SK-N-SH treated with all-trans-retinoic acid at 6 μM for 48 hours (cell line): ENCODE data around the gene DUSP2.

Source experiments
- ARNTL ChIP-seq: fragments of 450-650 bp; formaldehyde crosslinking; IDR thresholded peaks from 2 replicates; pipeline ENCODE4 v1.5.0; 2020; ENCODE audit warnings: low read depth, mild to moderate bottlenecking, moderate library complexity, borderline replicate concordance
- BACH2 ChIP-seq: fragments of 250-450 bp; sonication (Bioruptor Pico); IDR thresholded peaks from 2 replicates; pipeline ENCODE4 v1.9.0; 2021; ENCODE audit warnings: mild to moderate bottlenecking, borderline replicate concordance
- ESRRG ChIP-seq: fragments of 250-450 bp; sonication (Bioruptor Pico); IDR thresholded peaks from 2 replicates; pipeline ENCODE4 v1.6.1; 2021; ENCODE audit warnings: mild to moderate bottlenecking
- GLIS3 ChIP-seq: fragments of 250-450 bp; sonication (Bioruptor Pico); IDR thresholded peaks from 2 replicates; pipeline ENCODE4 v1.5.0; 2020; ENCODE audit warnings: mild to moderate bottlenecking, moderate library complexity
- OSR1 ChIP-seq: fragments of 250-450 bp; sonication (Bioruptor Pico); IDR thresholded peaks from 2 replicates; pipeline ENCODE4 v1.8.0; 2022; ENCODE audit warnings: moderate library complexity, mild to moderate bottlenecking, inconsistent platforms
- PPARA ChIP-seq: fragments of 250-450 bp; sonication (Bioruptor Pico); IDR thresholded peaks from 2 replicates; pipeline ENCODE4 v1.5.0; 2020; ENCODE audit warnings: mild to moderate bottlenecking, borderline replicate concordance
- RARB ChIP-seq: fragments of 250-450 bp; sonication (Bioruptor Pico); IDR thresholded peaks from 2 replicates; pipeline ENCODE4 v1.8.0; 2021; ENCODE audit warnings: mild to moderate bottlenecking, moderate library complexity
- ZNF8 ChIP-seq: fragments of 450-650 bp; formaldehyde crosslinking; IDR thresholded peaks from 2 replicates; pipeline ENCODE4 v1.5.0; 2020; ENCODE audit warnings: mild to moderate bottlenecking, moderate library complexity
- TF ChIP-seq, protein P1 (sequence below): fragments of 250-450 bp; sonication (Bioruptor Pico); IDR thresholded peaks from 2 replicates; pipeline ENCODE4 v1.8.0; 2020; ENCODE audit warnings: mild to moderate bottlenecking, moderate library complexity, borderline replicate concordance

GRCh38 chr2:96153991-96154431 lies 8.8 kb upstream of the DUSP2 start:
- TF ChIP-seq GLIS3 (CRISPR knock-in tag) (no peak), OSR1 (CRISPR knock-in tag) (no peak), BACH2 (CRISPR knock-in tag) (no peak), RARB (CRISPR knock-in tag) (no peak), ZNF8 (CRISPR knock-in tag) (no peak), PPARA (CRISPR knock-in tag) (no peak), ESRRG (no peak), ARNTL (no peak)
- TF ChIP-seq, protein P1, sequence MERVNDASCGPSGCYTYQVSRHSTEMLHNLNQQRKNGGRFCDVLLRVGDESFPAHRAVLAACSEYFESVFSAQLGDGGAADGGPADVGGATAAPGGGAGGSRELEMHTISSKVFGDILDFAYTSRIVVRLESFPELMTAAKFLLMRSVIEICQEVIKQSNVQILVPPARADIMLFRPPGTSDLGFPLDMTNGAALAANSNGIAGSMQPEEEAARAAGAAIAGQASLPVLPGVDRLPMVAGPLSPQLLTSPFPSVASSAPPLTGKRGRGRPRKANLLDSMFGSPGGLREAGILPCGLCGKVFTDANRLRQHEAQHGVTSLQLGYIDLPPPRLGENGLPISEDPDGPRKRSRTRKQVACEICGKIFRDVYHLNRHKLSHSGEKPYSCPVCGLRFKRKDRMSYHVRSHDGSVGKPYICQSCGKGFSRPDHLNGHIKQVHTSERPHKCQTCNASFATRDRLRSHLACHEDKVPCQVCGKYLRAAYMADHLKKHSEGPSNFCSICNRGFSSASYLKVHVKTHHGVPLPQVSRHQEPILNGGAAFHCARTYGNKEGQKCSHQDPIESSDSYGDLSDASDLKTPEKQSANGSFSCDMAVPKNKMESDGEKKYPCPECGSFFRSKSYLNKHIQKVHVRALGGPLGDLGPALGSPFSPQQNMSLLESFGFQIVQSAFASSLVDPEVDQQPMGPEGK (CRISPR knock-in tag), result no peak
